GM18951 (cell line): ENCODE data around the gene MTHFD1.
A peak's percentile ranks its signal among the peaks of the same experiment; 100 is the strongest.
"Not testable (repeated sequence)": the region's sequence is repeated elsewhere in the genome, so short reads cannot be mapped to it uniquely, and the experiment has no call there.

Experiments used
- POLR2A ChIP-seq: IDR thresholded peaks from 4 replicates; pipeline ENCODE4 v1.6.1; 2011; ENCODE audit warnings: mild to moderate bottlenecking; ENCODE audit not compliant: insufficient read length, insufficient read depth; ENCODE audit errors: extremely low read depth
- in situ Hi-C: fragments of 300-500 bp; cut with MboI; formaldehyde crosslinking; loops from one replicate; pipeline ENCODE4 v1.12.0; 2022; ENCODE audit warnings: low sequenced_read_pairs, mixed read lengths, inconsistent platforms; ENCODE audit not compliant: unreplicated experiment

MTHFD1 gene

DNA sequence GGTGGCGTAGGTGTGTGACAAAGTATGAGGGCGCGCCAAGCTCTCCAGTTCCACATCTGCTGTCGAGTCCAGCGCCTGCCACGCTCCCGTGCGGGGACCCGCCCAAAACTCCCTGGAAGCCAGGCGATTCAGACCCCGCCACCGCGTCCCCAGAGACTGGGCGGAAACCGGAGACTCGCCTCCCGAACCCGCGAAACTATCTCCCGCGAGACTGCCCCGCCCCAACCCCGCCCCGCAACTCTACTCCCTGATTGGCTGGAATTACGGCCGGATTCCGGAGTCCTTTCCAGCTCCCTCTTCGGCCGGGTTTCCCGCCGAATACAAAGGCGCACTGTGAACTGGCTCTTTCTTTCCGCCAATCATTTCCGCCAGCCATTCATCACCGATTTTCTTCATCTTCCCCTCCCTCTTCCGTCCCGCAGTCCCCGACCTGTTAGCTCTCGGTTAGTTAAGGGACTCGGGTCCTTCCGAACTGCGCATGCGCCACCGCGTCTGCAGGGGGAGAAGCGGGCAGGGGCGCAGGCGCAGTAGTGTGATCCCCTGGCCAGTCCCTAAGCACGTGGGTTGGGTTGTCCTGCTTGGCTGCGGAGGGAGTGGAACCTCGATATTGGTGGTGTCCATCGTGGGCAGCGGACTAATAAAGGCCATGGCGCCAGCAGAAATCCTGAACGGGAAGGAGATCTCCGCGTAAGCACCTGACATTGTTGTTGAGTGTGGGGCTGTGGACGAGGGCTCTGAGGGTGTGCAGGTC, at the start of gene MTHFD1:
Gene MTHFD1 (plus strand): TSS at position 572 of the 751 bp plus-strand sequence. CDS start 75 bp downstream, at position 647.
- in situ Hi-C loops: no loop called here

DNA sequence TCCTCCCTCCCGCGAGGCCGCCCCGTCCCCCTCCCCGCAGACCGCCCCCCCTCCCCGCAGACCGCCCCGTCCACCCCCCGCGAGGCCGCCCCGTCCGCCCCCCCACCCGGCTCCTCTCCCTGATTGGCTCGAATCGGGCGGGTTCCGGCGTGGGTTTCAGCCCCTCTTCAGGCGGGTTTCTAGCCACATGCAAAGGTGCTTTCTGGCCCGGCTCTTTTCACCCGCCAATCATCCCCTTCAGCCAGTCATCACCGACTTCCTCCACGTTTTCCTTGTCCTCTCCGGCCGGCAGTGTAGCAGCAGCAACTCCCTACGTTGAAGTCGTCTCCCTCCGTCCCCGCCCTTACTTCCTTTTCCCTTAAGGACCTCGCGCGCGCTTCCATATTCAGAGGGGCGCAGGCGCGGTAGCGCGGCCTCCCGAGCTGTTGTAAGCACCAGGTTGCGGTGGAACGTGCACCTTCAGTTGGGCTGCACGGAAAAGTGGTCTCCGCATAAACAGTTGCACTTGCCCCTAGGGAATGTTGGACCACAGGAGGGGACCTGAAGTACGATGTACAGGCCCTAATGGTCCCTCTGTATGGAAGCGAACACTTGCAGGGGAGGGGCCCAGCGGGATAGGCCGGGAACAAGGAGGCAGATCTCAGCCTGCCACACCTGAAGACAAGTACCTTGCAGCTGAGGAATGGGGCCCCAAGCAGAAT, 49.4 kb upstream of the MTHFD1 start:
- TF ChIP-seq POLR2A: peak; percentile 76
- in situ Hi-C loops: no loop called here

More for the DNA sequence above, at the start of gene MTHFD1:
- TF ChIP-seq POLR2A: peak; percentile 81

DNA sequence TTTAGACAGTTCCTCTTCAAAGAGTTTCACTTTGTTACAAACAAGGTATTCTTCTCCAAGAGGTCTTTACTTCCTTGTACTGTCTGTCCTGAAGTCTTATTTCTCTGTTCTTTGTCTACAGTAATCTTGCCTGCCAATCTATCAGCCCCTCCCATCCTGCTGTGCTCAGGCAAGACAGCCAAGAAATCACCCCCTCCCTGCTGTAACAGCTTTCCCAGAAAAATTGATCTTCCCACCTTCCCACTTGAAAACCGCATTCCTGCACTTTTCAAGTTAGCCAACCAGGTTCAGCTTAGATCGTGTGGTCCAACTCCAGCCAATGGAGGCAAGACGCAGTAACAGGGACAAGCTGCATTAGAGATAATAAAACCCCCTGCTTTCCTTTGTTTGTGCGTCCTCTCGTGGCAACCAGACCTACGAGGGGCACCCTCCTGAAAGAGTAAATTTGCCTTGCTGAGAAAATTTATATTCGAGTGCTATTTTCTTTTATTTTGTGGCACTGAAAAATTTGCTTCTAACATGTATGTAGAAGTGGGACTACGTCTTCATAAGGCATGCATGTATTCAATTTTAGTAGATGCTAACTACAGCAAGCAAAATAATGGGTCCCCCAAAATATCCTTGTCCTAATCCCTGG, 47.5 kb upstream of the MTHFD1 start:
- in situ Hi-C loops: no loop called here
- no peak for TF ChIP-seq POLR2A

DNA sequence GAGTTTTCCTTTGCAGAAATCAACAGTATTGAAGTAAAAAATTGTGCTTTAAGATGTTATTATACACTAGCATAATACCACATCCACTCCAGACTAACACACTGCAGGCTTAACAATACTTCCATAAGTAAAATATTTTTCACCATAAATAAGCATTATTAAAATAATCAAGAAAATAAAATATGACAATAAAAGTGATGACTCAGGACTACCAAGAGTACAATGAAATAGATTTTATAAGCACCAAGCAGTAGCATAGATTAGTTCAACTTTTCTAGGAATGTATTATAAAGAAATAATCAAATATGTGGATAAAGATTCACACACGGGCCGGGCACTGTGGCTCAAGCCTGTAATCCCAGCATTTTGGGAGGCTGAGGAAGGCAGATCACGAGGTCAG, 40.4 kb upstream of the MTHFD1 start:
- in situ Hi-C loops: loop anchor here (5.0 kb wide), 2 partner anchors 135 to 290 kb away; no protein-coding TSS in a partner anchor

DNA sequence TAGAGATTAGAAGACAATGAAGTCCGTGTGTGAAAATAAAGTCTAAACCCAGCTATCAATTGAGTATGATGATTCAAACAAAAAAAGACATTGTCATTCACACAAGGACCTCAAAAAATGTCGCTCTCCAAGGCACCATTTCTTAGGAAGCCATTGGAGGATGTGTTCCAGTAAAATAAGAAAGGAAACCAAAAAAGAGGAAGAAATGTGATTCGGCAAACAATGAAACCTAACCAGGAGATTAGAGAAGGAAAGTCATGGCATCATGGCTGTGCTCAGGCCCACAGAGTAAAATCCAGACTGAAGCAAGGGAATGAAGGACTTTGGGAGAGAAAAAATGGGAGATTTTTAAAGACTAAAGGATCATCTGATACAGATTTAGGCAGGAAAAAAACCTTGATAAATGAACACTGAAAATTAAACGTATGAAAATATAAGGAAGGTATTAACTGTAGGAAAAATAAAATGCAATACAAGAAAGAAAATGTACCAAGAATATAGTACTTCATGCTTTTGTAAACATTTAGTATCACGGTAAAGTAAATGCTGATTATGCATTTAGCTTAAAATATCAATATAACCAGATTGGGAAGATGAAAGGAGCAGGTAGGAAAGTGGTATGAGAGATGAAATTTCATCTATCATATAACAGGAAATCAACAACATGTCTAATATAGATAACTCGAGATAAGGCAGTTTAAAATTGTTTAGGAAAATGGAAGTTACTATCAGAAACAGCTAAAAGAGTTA, 38.2 kb upstream of the MTHFD1 start:
- TF ChIP-seq POLR2A: no peak
- in situ Hi-C loops: loop anchor here (5.0 kb wide), 2 partner anchors 132 to 287 kb away; no protein-coding TSS in a partner anchor

More for the DNA sequence above, 40.4 kb upstream of the MTHFD1 start:
- no peak for TF ChIP-seq POLR2A

DNA sequence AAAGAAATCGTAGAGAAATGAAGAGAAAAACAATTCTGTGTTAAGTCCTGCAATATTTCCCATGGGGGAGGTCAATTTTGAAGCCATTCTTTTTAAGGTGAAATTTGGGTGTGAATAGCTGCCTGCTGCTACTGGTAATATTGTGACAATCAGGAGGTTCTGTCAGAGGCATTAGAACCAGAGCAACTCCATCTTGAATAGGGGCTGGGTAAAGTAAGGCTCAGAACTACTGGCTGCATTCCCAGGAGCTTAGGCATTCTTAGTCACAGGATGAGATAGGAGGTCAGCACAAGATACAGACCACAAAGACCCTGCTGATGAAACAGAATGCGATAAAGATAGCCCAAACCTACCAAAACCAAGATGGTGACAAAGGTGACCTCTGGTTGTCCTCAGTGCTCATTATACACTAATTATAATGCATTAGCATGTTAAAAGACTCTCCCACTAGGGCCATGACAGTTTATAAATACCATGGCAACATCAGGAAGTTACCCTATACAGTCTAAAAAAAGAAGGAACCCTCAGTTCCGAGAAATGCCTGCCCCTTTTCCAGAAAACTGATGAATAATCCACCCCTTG, 24.8 kb upstream of the MTHFD1 start:
- in situ Hi-C loops: no loop called here
- no peak for TF ChIP-seq POLR2A

DNA sequence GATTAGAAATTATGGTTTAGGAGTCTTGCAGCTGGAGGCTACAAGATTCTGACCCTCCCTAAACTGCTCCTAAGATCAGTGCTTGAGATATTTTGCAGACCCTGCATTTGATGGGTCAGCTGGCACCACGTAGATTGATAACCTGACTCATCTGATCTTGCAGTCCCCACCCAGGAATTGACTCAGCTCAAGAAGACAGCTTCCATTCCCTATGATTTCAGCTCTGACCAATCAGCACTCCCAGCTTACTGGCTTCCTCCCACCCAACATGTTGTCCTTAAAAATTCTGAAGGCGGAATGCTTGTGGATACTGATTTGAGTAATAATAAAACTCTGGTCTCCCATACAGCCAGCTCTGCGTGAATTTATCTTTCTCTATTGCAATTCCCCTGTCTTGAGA, 23.2 kb upstream of the MTHFD1 start:
- no peak for TF ChIP-seq POLR2A
- in situ Hi-C loops: no loop called here

DNA sequence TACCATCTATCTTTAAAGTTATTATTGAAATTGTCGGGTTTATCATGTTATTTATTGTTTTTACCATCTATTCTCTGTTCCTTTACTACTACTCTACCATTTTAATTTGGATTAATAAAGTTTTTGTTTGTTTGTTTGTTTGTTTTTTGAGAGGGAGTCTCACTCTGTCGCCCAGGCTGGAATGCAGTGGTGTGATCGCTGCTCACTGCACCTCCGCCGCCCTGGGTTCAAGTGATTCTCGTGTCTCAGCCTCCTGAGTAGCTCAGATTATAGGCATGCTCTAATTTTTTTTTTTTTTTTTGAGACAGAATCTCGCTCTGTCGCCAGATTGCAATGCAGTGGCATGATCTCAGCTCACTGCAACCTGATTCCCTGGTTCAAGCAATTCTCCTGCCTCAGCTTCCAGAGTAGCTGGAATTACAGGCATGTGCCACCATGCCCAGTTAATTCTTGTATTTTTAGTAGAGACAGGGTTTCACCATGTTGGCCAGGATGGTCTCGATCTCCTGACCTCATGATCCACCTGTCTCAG, 22.7 kb upstream of the MTHFD1 start:
- in situ Hi-C loops: not testable (repeated sequence)

DNA sequence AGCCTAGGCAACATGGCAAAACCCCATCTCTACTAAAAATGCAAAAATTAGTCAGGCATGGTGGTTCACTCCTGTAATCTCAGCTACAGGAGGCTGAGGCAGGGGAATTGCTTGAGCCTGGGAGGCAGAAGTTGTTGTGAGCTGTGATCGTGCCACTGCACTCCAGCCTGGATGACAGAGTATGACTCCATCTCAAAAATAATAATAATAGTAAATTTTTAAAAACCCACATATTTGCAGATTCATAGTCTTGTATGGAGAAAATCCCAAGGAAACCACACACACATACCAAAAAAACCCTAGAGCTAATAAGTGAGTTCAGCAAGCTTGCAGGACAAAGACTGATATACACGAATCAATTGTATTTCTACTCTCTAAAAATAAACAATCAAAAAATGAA, 19.0 kb upstream of the MTHFD1 start:
- no peak for TF ChIP-seq POLR2A
- in situ Hi-C loops: no loop called here

DNA sequence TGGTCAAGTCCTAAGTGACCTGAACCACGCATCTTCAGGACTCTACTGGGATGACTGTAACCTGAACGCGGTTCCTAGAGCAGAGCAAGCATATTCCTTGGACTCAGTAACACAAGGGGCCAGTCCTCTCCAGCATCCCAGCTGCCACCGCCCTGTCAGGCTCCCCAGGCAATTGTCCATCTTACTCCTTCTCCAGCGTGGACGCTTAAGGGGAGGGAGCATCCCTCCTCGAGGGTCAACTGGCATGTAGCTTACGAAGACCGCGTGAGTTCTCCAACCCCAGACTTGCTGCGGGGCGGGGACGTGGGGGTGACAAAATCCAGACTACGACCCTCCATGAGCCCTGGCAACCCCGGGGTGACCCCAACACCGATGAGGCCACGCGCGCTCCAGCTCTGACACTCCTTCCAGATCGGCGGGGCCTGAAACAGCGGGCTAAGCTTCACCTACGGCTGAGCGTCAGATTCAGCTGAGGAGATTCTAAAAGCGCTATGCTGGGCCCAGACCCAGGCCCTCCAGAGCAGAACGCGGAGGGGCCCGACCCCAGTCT, 846 bp upstream of the MTHFD1 start:
- TF ChIP-seq POLR2A: no peak
- in situ Hi-C loops: no loop called here

DNA sequence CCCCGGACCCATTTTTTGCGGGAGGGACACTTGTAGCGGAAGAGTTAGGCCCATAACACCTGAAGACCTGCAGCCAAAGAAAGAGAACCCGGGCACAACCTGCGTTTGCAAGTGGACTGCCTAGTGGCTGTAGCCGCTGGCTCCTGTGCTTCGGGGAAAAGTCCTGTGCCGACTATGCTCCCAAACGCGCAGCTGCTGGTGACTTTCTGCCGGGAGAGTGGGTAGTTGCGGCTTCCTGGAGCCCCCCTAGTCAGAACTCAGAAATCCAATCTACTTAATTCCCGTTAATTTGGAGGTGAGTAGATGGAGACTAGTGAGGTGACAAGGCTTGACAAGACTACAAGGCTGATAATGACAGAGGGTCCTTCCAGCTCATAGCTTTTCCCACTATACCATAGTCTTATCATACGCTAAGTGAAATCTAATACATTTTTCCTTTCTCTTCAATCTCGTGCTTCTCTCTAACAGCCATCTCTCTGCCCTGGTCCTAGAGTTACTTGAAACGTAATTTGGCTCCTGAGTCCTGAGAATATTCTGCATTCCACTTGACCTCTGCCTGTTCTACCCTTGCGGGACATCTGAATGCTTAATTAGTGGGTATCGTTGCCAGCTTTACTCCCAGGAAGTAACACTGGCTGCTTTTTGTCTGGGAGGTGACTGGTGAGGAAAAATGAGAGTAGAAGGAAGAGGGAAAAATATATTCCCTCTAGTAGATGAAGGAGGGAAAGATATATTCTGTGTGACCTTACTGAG, 556 bp downstream of the MTHFD1 start:
- in situ Hi-C loops: no loop called here
- no peak for TF ChIP-seq POLR2A

DNA sequence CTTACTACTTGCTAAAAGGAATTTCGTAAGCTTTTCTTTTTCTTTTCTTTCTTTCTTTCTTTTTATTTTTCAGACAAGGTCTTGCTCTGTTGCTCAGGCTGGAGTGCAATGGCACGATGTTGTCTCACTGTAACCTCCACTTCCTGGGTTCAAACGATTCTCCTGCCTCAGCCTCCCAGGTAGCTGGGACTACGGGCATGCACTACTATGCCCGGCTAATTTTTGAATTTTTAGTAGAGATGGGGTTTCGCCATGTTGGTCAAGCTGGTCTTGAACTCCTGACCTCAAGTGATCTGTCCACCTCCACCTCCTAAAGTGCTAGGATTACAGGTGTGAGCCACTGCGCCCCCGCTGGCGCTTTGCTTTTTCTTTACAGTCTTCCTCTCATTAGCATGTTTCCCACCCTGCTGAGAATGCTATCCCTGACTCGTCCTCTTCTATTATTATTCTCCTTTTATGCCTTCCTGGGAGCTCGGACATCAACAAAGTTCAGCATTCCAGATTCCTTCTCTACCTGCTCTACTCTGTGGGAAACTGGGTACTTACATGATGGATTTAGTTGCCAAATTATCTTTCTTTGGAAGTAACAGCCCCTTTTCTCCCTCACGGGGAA, 3.1 kb downstream of the MTHFD1 start:
- in situ Hi-C loops: no loop called here
- TF ChIP-seq POLR2A: no peak
